Lower lobe of right lung (tissue), 2 donors: ENCODE results near the gene ZNF225. TPM values are rescaled to one million over a fixed set of nuclear protein-coding genes. Genes with fewer than 3 reads are reported as not detected.

Experiments
- ATAC-seq, 2 donors: fragments of 200-7000 bp; cut with Tn5 transposase; one replicate each; pipeline ENCODE4 v1.9.1; 2020 to 2022; ENCODE audit warnings: mild to moderate bottlenecking in 2 of 2, moderate library complexity in 2 of 2
- DNase-seq: peaks from one replicate; pipeline ENCODE4 v3.0.0-alpha.2; 2020
- H3K27ac ChIP-seq: fragments of 200-600 bp; one replicate; pipeline ENCODE4 v1.8.0; 2022
- H3K27me3 ChIP-seq: fragments of 200-600 bp; one replicate; pipeline ENCODE4 v1.8.0; 2022; ENCODE audit warnings: low read depth
- H3K36me3 ChIP-seq: fragments of 200-600 bp; one replicate; pipeline ENCODE4 v1.8.0; 2022; ENCODE audit warnings: mild to moderate bottlenecking
- H3K4me1 ChIP-seq: fragments of 200-600 bp; one replicate; pipeline ENCODE4 v1.8.0; 2022
- H3K4me3 ChIP-seq: fragments of 200-600 bp; one replicate; pipeline ENCODE4 v1.8.0; 2022; ENCODE audit warnings: mild to moderate bottlenecking
- H3K9me3 ChIP-seq: fragments of 200-600 bp; one replicate; pipeline ENCODE4 v1.8.0; 2022
- intact Hi-C: fragments of 100-400 bp; cut with DNase I; formaldehyde crosslinking; loops from one replicate; pipeline ENCODE4 v1.11.0; 2022
- long read RNA-seq: library from polyadenylated mRNA; unstranded; transcript quantifications from one replicate; pipeline ENCODE4 v2.0.0, GENCODE V29; 2021
- total RNA-seq: library from RNA; stranded (reverse); fragmentation: NEBNext Ultra II Directional; extraction: Animal tissue kit (Norgen Biotek cat#: 25700); gene quantifications from one replicate; pipeline ENCODE4 v1.2.1, GENCODE V29; 2021
- TF ChIP-seq, protein P1 (sequence below): fragments of 200-600 bp; IDR thresholded peaks from one replicate; pipeline ENCODE4 v1.8.0; 2022; ENCODE audit warnings: antibody characterized with exemption, mild to moderate bottlenecking
- donor health status: DM: no; HTN: yes; CAD: no; lungs with severe emphysema.

Gene ZNF225
- total RNA-seq: 6.8 TPM
- long read RNA-seq, full-length matches to known transcripts: 3 of 3 reads
- long read RNA-seq, partial matches to known transcripts: 0 of 3 reads
- long read RNA-seq, other reads (novel, unspliced or antisense): 0 of 3 reads

GRCh38 chr19:44113138-44113783, at the start of gene ZNF225:
ZNF225 (plus strand) TSS chr19:44113399; CDS start chr19:44115828, 2,429 bp downstream.
- TF ChIP-seq, protein P1, sequence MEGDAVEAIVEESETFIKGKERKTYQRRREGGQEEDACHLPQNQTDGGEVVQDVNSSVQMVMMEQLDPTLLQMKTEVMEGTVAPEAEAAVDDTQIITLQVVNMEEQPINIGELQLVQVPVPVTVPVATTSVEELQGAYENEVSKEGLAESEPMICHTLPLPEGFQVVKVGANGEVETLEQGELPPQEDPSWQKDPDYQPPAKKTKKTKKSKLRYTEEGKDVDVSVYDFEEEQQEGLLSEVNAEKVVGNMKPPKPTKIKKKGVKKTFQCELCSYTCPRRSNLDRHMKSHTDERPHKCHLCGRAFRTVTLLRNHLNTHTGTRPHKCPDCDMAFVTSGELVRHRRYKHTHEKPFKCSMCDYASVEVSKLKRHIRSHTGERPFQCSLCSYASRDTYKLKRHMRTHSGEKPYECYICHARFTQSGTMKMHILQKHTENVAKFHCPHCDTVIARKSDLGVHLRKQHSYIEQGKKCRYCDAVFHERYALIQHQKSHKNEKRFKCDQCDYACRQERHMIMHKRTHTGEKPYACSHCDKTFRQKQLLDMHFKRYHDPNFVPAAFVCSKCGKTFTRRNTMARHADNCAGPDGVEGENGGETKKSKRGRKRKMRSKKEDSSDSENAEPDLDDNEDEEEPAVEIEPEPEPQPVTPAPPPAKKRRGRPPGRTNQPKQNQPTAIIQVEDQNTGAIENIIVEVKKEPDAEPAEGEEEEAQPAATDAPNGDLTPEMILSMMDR: no peak
- intact Hi-C loops: no loop called here
- Histone ChIP-seq H3K4me1 (peaks cover 19% of the 10 kb centered on the region), H3K36me3 (peaks cover 21% of the 10 kb centered on the region), H3K4me3 (peak within 1 kb of the TSS; percentile 76), H3K9me3 (peaks cover 35% of the 10 kb centered on the region), H3K27me3 (no peaks in the 10 kb centered on the region), H3K27ac (peak within 1 kb of the TSS; percentile 77)
- DNase-seq: peak; percentile 95
- ATAC-seq: peak; percentile 99 to 100

GRCh38 chr19:44066305-44066704, 46.9 kb upstream of the ZNF225 start:
- no peak overlapping the region for H3K4me3 ChIP-seq

GRCh38 chr19:44069415-44069814, 43.8 kb upstream of the ZNF225 start:
- Histone ChIP-seq H3K27me3 (no peaks in the 10 kb centered on the region), H3K9me3 (peaks cover 53% of the 10 kb centered on the region), H3K4me3 (no peak overlapping the region), H3K36me3 (peaks cover 13% of the 10 kb centered on the region), H3K27ac (no peak overlapping the region), H3K4me1 (peaks cover 9% of the 10 kb centered on the region)
- no peak for ATAC-seq
- DNase-seq: no peak
- TF ChIP-seq, protein P1: no peak
- intact Hi-C loops: no loop called here

More at GRCh38 chr19:44066305-44066704, 46.9 kb upstream of the ZNF225 start:
- ATAC-seq: no peak
- intact Hi-C loops: no loop called here
- Histone ChIP-seq H3K4me1 (no peaks in the 10 kb centered on the region), H3K36me3 (peaks cover 42% of the 10 kb centered on the region), H3K27ac (no peak overlapping the region), H3K9me3 (peaks cover 63% of the 10 kb centered on the region), H3K27me3 (no peaks in the 10 kb centered on the region)
- DNase-seq: no peak
- TF ChIP-seq, protein P1: no peak

DNA sequence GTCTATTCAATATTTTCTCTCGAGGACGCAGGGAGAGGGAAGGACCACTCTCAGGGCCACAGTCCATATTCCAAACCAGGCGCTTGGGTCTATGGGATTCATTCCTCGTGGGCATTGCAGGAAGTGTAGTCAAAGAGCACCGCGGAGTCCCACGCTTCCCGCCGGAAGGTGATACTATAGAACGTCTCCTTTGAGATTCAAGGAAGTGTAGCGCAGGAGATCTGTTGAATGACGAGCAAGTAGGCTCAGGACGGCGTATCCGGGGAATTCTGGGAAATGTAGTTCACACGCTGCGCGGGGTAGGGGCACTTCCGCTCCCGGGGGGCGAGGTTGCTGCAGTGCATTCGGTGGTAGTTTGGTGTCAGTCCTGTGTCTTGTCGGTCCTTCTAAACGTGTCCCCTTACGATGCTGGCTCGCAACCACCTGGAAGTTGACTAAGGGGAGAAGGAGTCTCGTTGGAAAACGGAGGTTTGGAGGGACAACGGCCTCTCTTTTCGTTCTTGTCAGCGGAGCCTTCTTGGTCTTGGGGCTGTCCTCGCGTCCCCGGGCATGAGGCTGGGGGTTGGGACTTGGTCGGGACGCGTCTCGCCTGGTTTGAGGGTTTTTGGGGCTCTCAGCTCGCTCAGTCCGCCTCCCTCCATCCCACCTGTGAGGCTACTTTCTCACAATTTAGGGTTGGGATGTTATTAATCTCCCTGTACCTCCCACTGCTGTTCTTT, 41.2 kb upstream of the ZNF225 start, which contains the start of gene ZNF284:
ZNF284 (plus strand) TSS at position 336 of the 719 bp plus-strand sequence. CDS start 4,231 bp downstream, outside the sequence.
- intact Hi-C loops: no loop called here
- no peaks in the 10 kb centered on the region for H3K36me3 ChIP-seq

More for the DNA sequence above, 41.2 kb upstream of the ZNF225 start, which contains the start of gene ZNF284:
- TF ChIP-seq, protein P1: no peak
- H3K9me3 ChIP-seq: peaks cover 27% of the 10 kb centered on the region
- H3K4me1 ChIP-seq: peaks cover 9% of the 10 kb centered on the region
- H3K4me3 ChIP-seq: peak within 1 kb of the TSS; percentile 70
- ATAC-seq (peak; percentile 98 to 100), DNase-seq (peak; percentile 84)
- peak within 1 kb of the TSS; percentile 53 for H3K27ac ChIP-seq
- H3K27me3 ChIP-seq: no peaks in the 10 kb centered on the region
